ENCODE data around the gene SLC8B1.

The SLC8B1 gene

DNA sequence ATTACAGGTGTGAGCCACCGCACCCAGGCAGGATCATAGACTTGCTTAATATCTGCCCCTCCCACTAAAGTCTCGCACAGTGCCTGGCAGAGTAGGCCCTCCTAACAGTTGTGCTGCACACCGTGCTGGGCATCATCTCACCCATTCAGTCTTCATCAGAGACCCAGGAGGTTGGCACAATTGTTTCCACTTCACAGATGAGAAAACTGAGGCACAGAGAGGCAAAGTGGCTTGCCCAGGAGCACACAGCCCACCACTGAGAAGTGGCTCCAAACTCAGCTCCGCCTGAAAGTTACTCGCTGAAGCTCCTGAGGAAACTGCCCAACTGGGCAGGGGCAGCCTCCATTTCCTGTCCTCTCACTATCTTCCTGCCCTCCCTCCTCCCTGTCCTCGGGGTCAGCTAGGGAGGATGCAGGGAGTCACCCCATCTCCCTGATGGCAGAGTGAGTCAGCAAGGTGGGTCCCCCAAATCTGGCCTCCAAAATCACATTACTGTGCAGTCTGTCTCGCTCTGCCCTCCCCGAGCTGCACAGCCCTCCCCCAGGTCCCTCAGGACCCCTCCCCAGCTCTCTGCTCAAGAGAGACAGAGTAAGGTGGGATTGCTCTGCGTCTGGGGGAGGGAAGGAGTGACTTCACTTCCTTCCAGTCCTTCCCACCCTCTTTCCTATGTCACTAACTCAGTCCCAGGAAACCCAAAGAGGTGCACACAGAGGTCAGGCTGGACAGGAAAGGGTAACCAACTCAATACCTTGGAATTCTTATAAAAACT is 5.7 kb downstream of the SLC8B1 start:
- in situ Hi-C loops (cut with MboI; ENCODE audit: low pct_unique_long_range_greater_than_20kb, low sequenced_read_pairs) = no loop called here
- DNase-seq = no peak

GRCh38 chr12:113328368-113328889 is 6.5 kb downstream of the SLC8B1 start:
- no peak for DNase-seq
- in situ Hi-C loops (cut with MboI; ENCODE audit: low pct_unique_long_range_greater_than_20kb, low sequenced_read_pairs) = no loop called here

GRCh38 chr12:113326775-113327395 is 8.0 kb downstream of the SLC8B1 start:
- DNase-seq = no peak
- in situ Hi-C loops (cut with MboI; ENCODE audit: low pct_unique_long_range_greater_than_20kb, low sequenced_read_pairs) = no loop called here

DNA sequence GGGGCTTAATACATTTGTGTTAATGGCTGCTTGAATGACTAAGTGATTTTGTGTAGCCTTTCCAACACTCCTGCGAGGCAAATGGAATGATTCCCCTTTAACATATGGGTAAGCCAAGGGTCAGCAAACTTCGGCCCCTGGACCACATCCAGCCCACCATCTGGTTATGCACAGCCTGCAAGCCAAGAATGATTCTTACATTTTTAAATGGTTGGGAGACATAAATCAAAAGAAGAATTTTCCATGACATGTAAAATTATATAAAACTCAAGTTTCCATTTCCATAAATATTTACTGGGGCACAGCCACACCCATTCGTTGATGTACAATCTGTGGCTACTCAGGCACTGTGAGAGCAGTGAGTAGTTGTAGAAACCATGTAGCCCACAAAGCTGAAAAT is 9.0 kb downstream of the SLC8B1 start:
- no peak for DNase-seq
- in situ Hi-C loops (cut with MboI; ENCODE audit: low pct_unique_long_range_greater_than_20kb, low sequenced_read_pairs) = no loop called here

- no peak for DNase-seq
- in situ Hi-C loops (cut with MboI; ENCODE audit: low pct_unique_long_range_greater_than_20kb, low sequenced_read_pairs) = no loop called here
Measured at GRCh38 chr12:113322343-113322742, 12.6 kb downstream of the SLC8B1 start.

GRCh38 chr12:113320401-113320800 is 14.5 kb downstream of the SLC8B1 start:
- no peak for DNase-seq

GRCh38 chr12:113318900-113319628 is 15.8 kb downstream of the SLC8B1 start:
- DNase-seq = no peak
- in situ Hi-C loops (cut with MboI; ENCODE audit: low pct_unique_long_range_greater_than_20kb, low sequenced_read_pairs) = no loop called here

More at GRCh38 chr12:113320401-113320800, 14.5 kb downstream of the SLC8B1 start:
- in situ Hi-C loops (cut with MboI; ENCODE audit: low pct_unique_long_range_greater_than_20kb, low sequenced_read_pairs) = no loop called here

DNA sequence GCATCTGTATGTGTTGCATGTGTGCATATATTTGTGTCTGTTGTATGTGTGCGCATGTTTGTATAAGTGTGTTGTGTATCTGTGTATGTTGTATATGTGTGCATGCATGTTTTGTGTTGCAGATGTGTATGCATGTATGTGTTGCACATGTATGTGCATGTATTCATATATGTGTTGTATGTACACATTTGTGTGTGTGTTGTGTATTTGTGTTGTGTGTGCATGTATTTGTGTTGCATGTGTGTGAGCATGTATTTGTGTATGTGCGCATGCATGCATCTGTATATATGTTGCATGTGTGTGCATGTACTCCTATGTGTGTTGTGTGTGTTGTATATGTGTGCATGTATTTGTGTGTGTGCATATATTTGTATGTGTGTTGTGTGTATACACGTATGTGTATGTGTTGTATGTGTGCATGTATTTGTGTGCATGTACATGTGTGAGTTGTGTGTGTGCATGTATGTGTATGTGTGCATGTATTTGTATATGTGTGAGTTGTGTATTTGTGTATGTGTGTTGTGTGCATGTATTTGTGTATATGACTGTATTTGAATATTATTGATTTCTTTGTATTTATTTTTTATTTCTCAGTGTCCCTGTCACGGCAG is 16.8 kb downstream of the SLC8B1 start:
- in situ Hi-C loops (cut with MboI; ENCODE audit: low pct_unique_long_range_greater_than_20kb, low sequenced_read_pairs) = no loop called here
- no peak for DNase-seq

DNA sequence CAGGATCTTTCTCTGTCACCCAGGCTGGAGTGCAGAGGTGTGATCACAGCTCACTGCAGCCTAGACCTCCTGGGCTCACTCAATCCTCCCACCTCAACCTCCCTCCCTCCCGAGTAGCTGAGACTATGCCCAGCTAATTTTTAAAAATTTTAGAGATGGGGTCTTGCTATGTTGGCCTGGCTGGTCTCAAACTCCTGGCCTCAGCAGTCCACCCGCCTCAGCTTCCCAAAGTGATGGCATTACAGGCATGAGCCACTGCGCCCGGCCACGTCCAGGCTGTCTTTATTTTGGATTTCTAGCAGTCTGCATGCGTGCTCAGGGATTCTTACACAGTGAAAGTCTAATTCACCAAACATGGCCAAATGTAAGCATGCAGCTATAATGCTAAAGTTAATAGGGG is 17.8 kb downstream of the SLC8B1 start:
- no peak for DNase-seq
- in situ Hi-C loops (cut with MboI; ENCODE audit: low pct_unique_long_range_greater_than_20kb, low sequenced_read_pairs) = no loop called here

DNA sequence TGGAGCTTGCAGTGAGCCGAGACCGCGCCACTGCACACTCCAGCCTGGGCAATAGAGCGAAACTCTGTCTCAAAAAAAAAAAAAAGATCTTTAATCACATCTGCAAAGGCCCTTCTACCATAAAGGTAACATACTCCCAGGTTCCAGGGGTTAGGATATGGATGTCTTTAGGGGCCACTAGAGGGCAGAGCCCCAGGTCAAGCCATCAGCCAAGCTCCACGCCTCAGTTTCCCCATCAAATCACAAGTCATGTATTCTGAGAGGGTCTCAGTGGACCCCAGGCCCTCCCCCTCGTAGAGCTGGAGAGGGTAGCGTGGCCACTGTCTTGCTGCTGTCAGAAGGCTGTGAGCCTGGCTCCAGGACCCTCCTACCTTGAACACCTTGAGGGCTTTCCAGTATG is 18.8 kb downstream of the SLC8B1 start:
- in situ Hi-C loops (cut with MboI; ENCODE audit: low pct_unique_long_range_greater_than_20kb, low sequenced_read_pairs) = no loop called here
- DNase-seq = no peak

- in situ Hi-C loops (cut with MboI; ENCODE audit: low pct_unique_long_range_greater_than_20kb, low sequenced_read_pairs) = no loop called here
- no peak for DNase-seq
Measured at GRCh38 chr12:113315358-113315757, 19.6 kb downstream of the SLC8B1 start.

DNA sequence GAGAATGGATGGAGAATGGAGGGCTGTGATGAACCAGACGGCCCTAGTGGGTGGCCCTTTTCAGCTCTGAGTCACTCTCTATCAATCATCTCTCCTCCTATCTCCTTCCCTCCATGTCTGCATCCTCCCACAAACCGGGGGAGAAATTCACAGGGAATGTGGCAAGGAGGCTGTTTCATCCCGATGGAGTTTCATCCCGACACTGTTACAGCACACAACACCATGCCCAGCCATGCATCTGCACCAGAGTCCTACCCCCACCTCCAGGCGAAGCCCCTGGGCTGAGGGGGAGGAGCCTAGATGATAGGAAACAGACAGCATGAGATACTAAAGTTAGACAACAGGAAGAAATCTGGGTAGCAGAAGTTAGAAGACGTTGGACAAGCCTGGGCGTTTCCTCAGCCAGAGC is 20.8 kb downstream of the SLC8B1 start:
- DNase-seq = no peak
- in situ Hi-C loops (cut with MboI; ENCODE audit: low pct_unique_long_range_greater_than_20kb, low sequenced_read_pairs) = no loop called here

DNA sequence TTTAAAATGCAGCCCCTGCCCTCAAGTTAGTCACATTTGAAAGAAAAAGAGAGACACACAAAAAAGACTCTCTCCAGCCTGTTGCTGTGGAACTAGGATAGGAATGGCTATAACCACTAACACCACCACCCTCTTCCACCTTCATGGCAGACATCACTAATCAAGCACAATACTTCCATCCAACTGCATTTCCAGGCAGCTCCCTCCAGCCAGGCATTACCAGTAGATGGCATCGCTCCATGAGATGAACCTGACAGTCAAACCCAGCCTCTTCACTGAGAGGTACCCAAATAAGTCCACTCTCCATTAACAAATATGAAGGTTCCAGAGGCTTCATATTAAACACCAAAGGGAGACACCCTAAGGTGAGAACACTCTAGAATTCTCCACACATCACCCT is 24.4 kb downstream of the SLC8B1 start:
- in situ Hi-C loops (cut with MboI; ENCODE audit: low pct_unique_long_range_greater_than_20kb, low sequenced_read_pairs) = no loop called here
- DNase-seq = peak; percentile 32

DNA sequence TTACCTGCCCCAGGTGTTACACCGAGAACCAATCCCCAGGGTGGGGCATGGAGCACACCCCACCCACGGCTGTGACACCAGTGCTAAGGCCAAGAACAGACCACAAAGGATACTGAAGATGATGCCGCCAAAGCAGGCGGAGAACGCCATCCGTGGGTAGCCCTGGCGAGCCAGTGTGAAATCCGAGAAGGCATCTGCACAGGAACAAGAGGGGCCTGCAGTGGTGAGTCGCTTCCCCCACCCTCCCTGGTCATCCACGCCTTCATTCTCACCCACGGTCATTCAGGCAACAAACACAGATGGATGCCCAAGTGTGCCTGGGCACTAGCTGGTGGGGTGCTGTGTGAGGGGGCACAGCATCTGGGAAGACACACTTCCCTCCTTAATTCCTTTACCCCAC is 28.5 kb downstream of the SLC8B1 start:
- in situ Hi-C loops (cut with MboI; ENCODE audit: low pct_unique_long_range_greater_than_20kb, low sequenced_read_pairs) = no loop called here
- DNase-seq = no peak

DNA sequence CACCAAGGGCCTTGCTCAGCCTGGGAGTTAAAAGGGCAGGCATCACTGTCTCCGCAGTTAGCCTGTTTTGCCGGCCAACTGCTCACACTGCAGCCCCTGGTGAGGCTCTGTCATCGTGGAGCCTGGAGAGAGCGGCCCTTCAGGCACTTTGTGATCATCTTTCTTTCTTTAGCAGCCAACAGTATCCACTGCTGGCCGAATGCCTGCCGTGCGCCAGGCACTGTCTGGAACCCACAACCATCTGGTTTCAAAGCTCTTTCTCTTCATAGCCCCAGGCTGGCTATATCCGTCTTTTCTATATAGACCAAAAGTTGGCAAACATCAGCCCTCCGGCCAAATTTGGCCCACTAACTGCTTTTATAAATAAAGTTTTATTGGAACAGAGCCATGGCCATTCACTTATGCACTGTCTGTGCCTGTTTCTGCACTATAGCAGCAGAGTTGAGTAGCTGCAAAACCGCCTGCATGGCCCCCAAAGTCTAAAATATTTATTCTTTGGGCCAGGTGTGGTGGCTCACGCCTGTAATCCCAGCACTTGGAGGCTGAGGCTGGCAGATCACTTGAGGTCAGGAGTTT is 29.5 kb downstream of the SLC8B1 start:
- DNase-seq = no peak
- in situ Hi-C loops (cut with MboI; ENCODE audit: low pct_unique_long_range_greater_than_20kb, low sequenced_read_pairs) = no loop called here

- in situ Hi-C loops (cut with MboI; ENCODE audit: low pct_unique_long_range_greater_than_20kb, low sequenced_read_pairs) = no loop called here
Measured at GRCh38 chr12:113302886-113303640, 31.8 kb downstream of the SLC8B1 start.

DNA sequence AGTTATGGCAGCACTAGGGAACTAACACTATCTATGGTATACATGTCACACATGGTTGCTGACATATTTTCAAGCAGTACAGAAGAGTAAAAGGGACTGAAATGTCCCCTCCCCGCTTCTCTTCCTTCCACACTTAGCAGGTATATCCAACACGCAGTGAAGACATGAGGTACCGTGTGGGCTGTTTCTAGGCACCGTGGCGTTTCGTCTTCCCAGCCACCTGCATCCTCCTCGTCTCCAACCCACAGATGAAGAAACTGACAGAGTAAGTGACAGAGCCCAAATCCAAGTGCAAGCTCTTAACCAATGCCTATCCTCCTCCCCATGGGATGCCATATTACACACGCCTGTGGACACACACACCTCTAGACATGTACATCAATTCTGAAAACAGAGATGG is 32.4 kb downstream of the SLC8B1 start:
- in situ Hi-C loops (cut with MboI; ENCODE audit: low pct_unique_long_range_greater_than_20kb, low sequenced_read_pairs) = no loop called here
- DNase-seq = no peak

More at GRCh38 chr12:113302886-113303640, 31.8 kb downstream of the SLC8B1 start:
- DNase-seq = peak; percentile 91

DNA sequence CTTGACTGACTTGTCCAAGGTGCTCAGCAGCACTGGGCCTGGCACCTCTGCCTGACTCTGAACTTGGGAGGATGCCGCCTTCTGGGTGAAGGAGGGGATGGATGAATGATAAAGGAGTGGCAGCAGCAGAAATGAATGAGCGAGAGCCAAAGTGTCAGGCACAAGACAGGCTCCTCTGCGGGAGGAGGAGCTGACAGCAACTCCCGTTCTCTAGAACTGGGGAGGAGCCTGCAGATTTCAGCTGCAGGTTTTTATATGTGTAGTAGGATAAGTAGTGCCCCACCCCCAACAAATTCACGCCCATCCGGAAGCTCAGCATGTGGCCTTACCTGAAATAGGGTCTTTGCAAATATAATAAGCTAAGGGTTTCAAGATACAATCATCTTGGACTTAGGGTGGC is 33.1 kb downstream of the SLC8B1 start:
- in situ Hi-C loops (cut with MboI; ENCODE audit: low pct_unique_long_range_greater_than_20kb, low sequenced_read_pairs) = no loop called here

More for the DNA sequence above, 33.1 kb downstream of the SLC8B1 start:
- DNase-seq = no peak
